Measurements from ENCODE around the gene FBXO45. TPM values are rescaled to one million over a fixed set of nuclear protein-coding genes. Genes with fewer than 3 reads are reported as not detected.

FBXO45 gene
- total and polyA plus RNA-seq, 2 of the 4 experiments (the other 2 are of a cell fraction): 3.8 to 5.0 TPM

DNA sequence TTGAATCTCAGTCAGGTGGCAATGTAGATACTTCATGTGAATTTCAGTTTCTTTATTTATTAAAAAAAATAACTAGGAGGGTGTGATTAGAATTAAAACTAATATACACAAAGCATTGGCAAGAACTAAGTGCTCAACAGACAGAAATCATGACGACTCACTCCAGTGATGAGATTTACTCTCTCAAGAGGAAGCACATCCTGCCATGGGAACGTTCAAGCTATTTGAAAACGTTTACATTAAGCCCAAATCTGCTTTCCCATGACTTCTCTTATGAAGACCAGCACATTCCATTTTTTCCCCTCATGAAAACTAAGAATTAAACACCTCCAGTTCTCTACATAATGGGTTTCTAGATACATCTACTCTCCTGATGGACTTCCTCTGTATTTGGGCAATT lies 8.6 kb upstream of the FBXO45 start:
- POLR2A ChIA-PET (ENCODE audit: unreplicated experiment): no interaction called here

More for the DNA sequence above, 8.6 kb upstream of the FBXO45 start:
- Histone ChIP-seq H2AK5ac (ENCODE audit: low read depth, low read length) (no peak overlapping the region), H4K5ac (ENCODE audit: low read depth, low read length) (no peak overlapping the region), H3K27ac (ENCODE audit: insufficient read depth, low read length) (no peak overlapping the region), H2BK20ac (ENCODE audit: low read depth, low read length) (no peak overlapping the region), H4K91ac (ENCODE audit: insufficient read depth, low read depth, low read length) (no peak overlapping the region), H3K79me1 (ENCODE audit: low read depth in 1 of 2, low read length in 2 of 2) (peaks cover 30 to 35% of the 10 kb centered on the region in 2 experiments), H2AFZ (replicated peaks; ENCODE audit: low read length, poor library complexity) (no peak overlapping the region), H2BK120ac (ENCODE audit: low read depth, low read length) (no peak overlapping the region), H3K36me3 (ENCODE audit: control insufficient read depth, insufficient read depth, low read length) (peaks cover 5% of the 10 kb centered on the region), H3K23ac (ENCODE audit: low read depth, low read length) (no peak overlapping the region), H4K8ac (ENCODE audit: low read depth in 2 of 2, low read length in 2 of 2) (no peak overlapping the region), H2BK15ac (ENCODE audit: low read depth, low read length) (no peak overlapping the region), H3K56ac (ENCODE audit: extremely low read depth, insufficient read depth, low read length) (no peak overlapping the region), H3K14ac (replicated peaks; ENCODE audit: low read depth, low read length) (no peak overlapping the region), H2BK5ac (ENCODE audit: low read depth, low read length, poor library complexity, severe bottlenecking) (no peak overlapping the region), H3K4ac (ENCODE audit: low read depth, low read length) (no peak overlapping the region), H3K18ac (ENCODE audit: low read depth, low read length) (no peak overlapping the region), H3K9me1 (ENCODE audit: insufficient read depth, low read length) (peaks cover 9% of the 10 kb centered on the region), H3K9me3 (ENCODE audit: control insufficient read depth, insufficient read depth, low read length) (no peaks in the 10 kb centered on the region), H4K20me1 (ENCODE audit: insufficient read depth, low read length) (no peaks in the 10 kb centered on the region), H3K4me1 (ENCODE audit: control insufficient read depth, insufficient read depth, low read length) (no peaks in the 10 kb centered on the region), H3K4me3 (ENCODE audit: insufficient read depth, low read depth, low read length) (no peak overlapping the region), H3K9ac (ENCODE audit: low read depth, low read length) (no peak overlapping the region), H3K4me2 (ENCODE audit: low read depth, low read length) (no peak overlapping the region), H3K27me3 (ENCODE audit: control insufficient read depth, insufficient read depth, low read length) (no peaks in the 10 kb centered on the region), H2AK9ac (replicated peaks; ENCODE audit: low read depth, low read length, poor library complexity) (no peak overlapping the region)
- intact Hi-C loops (cut with micrococcal nuclease) (no loop called here), dilution Hi-C loops (cut with HindIII; ENCODE audit: low sequenced_read_pairs, unreplicated experiment) (no loop called here), in situ Hi-C loops (cut with MboI; ENCODE audit: low sequenced_read_pairs) (no loop called here)
- WGBS, 2 experiments (ENCODE audit: extremely low coverage in 2 of 2, insufficient read length in 1 of 2): 20% methylated on average over 1 of the region's 3 CpGs; no CpG with 5 or more reads in 1 of the 2 experiments
- DNase-seq (peak; percentile 65), ATAC-seq (ENCODE audit: low read depth) (no peak)
- no TSS peak for BruUV-seq (replicated peaks)
- CTCF ChIA-PET: no interaction called here
- TF ChIP-seq BHLHE40 (IDR thresholded peaks at IDR 0.05; ENCODE audit: low read depth, low read length) (no peak), SMC3 (IDR thresholded peaks at IDR 0.05; ENCODE audit: low read depth, low read length) (no peak), RCOR1 (IDR thresholded peaks at IDR 0.05; ENCODE audit: insufficient replicate concordance, low read length) (no peak), RAD21 (IDR thresholded peaks at IDR 0.05; ENCODE audit: low read length) (no peak)
